GM19463 (cell line): ENCODE measurements around the gene UBE2D4.

ENCODE experiments used
- ATAC-seq: cut with Tn5 transposase; IDR thresholded peaks from one replicate; pipeline ENCODE4 v1.9.1; 2021; ENCODE audit warnings: mild to moderate bottlenecking, moderate library complexity; ENCODE audit not compliant: unreplicated experiment

The UBE2D4 gene

GRCh38 chr7:43906331-43907010 is 19.8 kb upstream of the UBE2D4 start, which contains the start of gene URGCP:
TSS of gene URGCP (minus strand) at chr7:43906596. CDS start at chr7:43906575, 21 bp downstream.
- peak; percentile 84 for ATAC-seq

- ATAC-seq = no peak
Measured at GRCh38 chr7:43914795-43915194, 11.4 kb upstream of the UBE2D4 start.

GRCh38 chr7:43915907-43916306 is 10.3 kb upstream of the UBE2D4 start:
- no peak for ATAC-seq

DNA sequence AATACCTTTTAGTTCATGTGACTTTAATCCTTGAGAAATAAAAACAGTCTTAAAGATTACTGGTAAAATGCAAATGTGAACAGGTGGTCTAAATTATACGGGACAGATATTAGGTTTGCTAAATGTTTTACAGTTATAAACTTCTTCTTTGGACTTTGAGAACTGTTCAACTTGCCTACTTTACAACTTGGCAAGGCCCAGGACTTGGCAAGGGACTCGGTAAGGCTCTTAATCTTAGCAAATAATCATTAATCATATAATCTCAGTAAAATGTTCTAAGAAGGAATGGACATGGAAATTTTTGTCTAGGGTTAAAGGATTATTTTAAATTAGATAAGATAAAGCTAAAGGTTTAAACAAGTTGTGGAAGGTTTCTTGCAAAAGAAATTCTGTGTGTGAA is 4.8 kb upstream of the UBE2D4 start:
- no peak for ATAC-seq

DNA sequence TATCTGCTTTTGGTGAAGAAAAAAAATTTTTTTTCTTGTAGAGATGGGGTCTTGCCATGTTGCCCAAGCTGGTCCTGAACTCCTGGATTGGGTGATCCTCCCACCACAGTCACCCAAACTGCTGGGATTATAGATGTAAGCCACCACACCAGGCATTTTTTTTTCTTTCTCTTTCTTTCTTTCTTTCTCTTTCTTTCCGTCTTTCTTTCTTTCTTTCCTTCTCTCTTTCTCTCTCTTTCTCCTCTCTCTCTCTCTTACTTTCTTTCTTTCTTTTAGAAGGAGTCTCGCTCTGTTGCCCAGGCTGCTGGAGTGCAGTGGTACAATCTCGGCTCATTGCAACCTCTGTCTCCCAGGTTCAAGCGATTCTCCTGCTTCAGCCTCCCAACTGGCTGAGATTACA is 3.5 kb upstream of the UBE2D4 start:
- ATAC-seq = no peak

DNA sequence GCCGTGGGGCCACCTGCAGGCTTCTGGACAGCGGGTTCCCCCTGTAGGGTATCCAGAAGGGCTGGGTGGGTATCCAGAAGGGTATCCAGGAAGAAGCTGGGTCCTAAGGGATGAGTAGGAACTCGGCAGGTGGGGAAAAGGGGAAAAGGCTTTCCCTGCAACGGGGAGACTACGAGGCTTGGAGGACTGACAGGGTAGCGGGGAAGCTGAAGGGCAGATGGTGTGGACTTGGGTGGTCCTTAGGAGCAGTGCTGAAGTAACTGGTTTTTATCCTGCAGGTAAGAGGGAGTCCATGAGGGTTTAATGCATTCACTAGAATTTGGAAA is 525 bp downstream of the UBE2D4 start:
- peak; percentile 9 for ATAC-seq

DNA sequence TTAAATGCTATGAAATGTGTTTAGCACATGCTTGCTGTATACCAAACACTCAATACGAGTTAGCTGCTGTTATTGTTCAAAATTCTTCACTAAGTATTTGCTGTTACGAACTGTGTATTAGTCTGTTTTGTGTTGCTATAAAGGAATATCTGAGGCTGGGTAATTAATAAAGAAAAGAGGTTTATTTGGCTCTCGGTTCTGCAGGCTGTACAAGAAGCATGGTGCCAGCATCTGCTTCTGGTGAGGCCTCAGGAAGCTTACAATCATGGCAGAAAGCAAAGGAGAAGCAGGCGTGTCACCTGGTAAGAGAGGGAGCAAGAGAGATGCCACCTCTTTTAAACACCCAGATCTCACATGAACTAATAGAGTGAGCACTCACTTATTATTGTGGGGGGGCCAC is 1.6 kb downstream of the UBE2D4 start:
- ATAC-seq = no peak

DNA sequence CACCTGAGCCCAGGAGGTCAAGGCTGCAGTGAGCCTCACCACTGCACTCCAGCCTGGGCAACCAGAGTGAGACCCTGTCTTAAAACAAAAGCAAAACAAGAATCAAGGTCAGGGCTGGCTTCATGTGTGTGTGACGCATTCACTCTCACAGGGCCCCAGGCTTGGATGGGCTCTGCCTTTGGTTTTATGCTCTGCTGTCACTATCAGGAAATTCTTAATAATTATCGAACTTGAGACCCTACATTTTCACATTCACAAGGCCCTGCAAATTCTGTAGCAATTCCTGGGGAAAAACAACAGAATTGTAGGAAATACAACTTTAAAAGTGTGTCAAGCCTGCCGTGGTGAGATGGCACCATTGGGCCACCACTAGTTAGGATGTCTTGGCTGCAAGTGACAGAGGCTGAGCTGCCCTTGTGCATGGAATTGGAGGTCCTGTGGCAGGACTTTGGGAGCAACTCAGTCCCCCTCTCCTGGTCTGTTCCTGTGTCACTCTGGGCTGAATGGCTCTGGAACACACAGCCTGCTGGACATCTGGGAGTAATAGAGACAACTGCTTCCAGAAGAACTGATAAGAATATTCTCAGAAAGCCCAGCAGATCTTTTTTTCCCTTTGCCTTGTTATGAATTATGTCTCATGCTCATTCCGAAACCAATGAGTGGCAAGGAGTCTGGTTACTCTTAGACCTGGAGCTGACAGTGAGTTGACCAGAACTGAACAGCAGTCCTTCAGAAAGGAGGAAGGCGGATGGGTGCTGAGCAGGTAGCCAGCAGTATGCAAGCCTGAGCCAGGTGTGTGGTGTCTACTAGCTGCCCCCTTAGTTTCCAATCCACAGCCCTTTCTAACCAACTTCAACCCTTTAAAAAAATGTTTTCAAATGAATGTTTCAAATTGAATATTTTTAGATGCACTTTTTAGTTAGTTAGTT is 3.6 kb downstream of the UBE2D4 start:
- ATAC-seq = no peak

GRCh38 chr7:43931346-43931745 is 5.1 kb downstream of the UBE2D4 start:
- no peak for ATAC-seq

GRCh38 chr7:43933902-43934560 is 7.8 kb downstream of the UBE2D4 start:
- ATAC-seq = no peak

GRCh38 chr7:43937444-43937843 is 11.2 kb downstream of the UBE2D4 start:
- ATAC-seq = no peak

DNA sequence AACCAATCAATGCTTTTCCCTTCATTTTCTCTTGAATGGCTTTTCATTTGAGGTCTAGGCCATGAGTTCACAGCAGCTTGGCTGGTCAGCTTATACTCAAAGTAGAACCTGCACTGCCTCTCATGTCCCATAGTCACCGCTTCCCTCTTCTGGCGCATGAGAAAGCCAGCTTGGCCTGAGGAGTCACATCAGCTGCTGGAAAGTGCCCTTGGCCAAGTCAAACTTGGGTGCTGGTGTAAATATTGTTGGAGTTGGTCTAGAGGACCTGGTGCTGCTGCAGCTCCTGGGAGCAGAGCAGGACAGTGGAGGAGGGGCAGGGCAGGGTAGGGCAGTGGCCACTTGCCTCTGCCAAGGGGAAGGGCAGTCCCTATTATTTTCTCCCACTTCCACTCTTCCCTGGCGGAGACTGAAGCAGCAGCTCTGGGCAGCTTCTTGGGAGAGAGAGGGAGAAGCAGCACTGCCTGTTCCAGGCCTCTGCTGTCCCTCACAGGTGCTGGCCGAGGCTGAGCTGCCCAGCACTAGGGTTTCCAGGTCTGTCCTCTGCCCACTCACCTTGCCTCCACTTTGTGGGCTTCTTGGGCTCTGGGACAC is 12.8 kb downstream of the UBE2D4 start:
- ATAC-seq = no peak

- ATAC-seq = no peak
Measured at GRCh38 chr7:43942250-43942649, 16.0 kb downstream of the UBE2D4 start.

- ATAC-seq = no peak
Measured at GRCh38 chr7:43942997-43943396, 16.8 kb downstream of the UBE2D4 start.

GRCh38 chr7:43943417-43944187 is 17.4 kb downstream of the UBE2D4 start:
- ATAC-seq = no peak

DNA sequence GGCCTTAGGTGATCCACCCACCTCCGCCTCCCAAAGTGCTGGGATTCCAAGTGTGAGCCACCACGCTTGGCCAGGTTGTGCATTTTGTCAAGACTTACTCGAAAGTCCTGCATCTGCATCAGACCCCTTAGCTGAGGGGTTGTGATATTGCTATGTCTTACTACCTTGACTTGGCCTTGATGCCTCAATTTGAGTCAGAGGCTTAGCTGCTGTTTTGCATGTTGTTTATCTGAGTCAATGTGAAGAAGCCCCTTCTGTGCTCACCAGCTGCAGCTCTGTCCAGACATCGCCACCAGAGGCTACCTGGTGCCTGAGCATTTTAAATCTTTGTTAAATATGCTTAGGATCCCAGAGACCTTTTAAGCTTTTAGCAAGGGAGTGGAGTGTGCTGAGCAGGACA is 18.1 kb downstream of the UBE2D4 start:
- ATAC-seq = no peak

GRCh38 chr7:43952028-43952427 is 25.8 kb downstream of the UBE2D4 start:
- no peak for ATAC-seq

DNA sequence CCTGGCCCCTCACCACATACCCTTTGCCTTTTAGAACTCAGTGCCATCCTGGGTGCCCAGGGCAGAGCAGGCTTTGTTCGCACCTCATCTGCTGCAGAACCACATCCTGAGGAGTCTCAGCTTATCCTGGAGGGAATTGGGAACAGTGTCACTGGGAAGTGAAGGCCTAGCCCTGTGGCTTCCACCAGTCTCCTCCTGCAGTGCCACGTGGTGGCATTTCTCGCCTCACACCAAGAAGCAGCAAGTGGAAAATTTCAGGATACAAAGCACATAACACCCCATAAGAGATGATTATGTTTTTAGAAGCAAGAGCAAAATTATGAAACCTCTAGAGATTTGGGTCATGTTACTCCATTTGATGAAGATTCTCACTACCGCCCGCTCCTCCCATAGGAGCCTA is 26.8 kb downstream of the UBE2D4 start:
- ATAC-seq = no peak

- peak; percentile 61 for ATAC-seq
Measured at GRCh38 chr7:43954524-43955228, 28.4 kb downstream of the UBE2D4 start.

DNA sequence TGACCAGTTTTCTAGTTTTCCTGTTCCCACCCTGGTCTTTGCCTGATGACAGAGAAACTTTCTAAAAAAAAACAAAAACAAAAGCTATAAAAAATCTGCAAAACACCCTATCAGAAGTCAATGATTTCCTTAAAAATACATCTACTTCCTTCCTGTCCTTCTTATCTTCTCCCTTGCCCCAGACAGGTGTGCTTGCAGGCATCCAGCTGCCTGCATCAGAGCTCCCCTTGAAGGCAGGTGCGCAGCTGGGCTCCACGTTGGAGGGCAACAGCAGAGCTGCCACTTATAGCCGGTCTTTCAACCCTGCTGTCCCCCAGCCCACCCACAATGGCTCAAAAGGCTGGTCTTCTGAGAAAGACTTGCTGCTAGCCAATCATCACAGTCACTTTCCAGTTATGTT is 29.8 kb downstream of the UBE2D4 start:
- no peak for ATAC-seq
